Neural cell (in vitro differentiated cells): ENCODE results near the gene RNF7. TPM values are rescaled to one million over a fixed set of nuclear protein-coding genes. Genes with fewer than 3 reads are reported as not detected.

Experiments used
- H2AFZ ChIP-seq: fragments of 200-600, 300-800 bp; sonication (generic), shearing (Covaris generic); 2 replicates; pipeline ENCODE4 v1.6.0; 2014; ENCODE audit warnings: low read depth, mild to moderate bottlenecking, antibody characterized with exemption, low read length, moderate library complexity
- H3F3A ChIP-seq: fragments of 200-600 bp; shearing (Covaris generic); 2 replicates; pipeline ENCODE4 v1.6.1; 2016; ENCODE audit warnings: mild to moderate bottlenecking, moderate library complexity, mixed read lengths, antibody characterized with exemption, low read length; ENCODE audit not compliant: insufficient read depth, poor library complexity, severe bottlenecking
- H3K27ac ChIP-seq: fragments of 200-600, 300-800 bp; sonication (generic), shearing (Covaris generic); 2 replicates; pipeline ENCODE4 v1.5.1; 2014; ENCODE audit warnings: mild to moderate bottlenecking, low read length, moderate library complexity
- H3K27me3 ChIP-seq: fragments of 300-800, 200-600 bp; sonication (generic), shearing (Covaris generic); 2 replicates; pipeline ENCODE4 v1.6.0; 2014; ENCODE audit warnings: mild to moderate bottlenecking, low read depth, low read length, moderate library complexity; ENCODE audit not compliant: insufficient read depth
- H3K36me3 ChIP-seq: fragments of 300-800, 200-600 bp; sonication (generic), shearing (Covaris generic); 2 replicates; pipeline ENCODE4 v1.5.1; 2014; ENCODE audit warnings: mild to moderate bottlenecking, antibody characterized with exemption, low read length, moderate library complexity; ENCODE audit not compliant: insufficient read depth
- H3K4me2 ChIP-seq: fragments of 300-800, 200-600 bp; sonication (generic), shearing (Covaris generic); 2 replicates; pipeline ENCODE4 v1.6.0; 2014; ENCODE audit warnings: mild to moderate bottlenecking, low read length
- H3K4me3 ChIP-seq: fragments of 300-800, 200-600 bp; sonication (generic), shearing (Covaris generic); 2 replicates; pipeline ENCODE4 v1.5.1; 2014; ENCODE audit warnings: mild to moderate bottlenecking, low read length, moderate library complexity
- H3K79me2 ChIP-seq: fragments of 200-600 bp; shearing (Covaris generic); replicated peaks from 2 replicates; pipeline ENCODE4 v1.6.0; 2014; ENCODE audit warnings: mild to moderate bottlenecking, low read length, moderate library complexity; ENCODE audit not compliant: insufficient read depth
- H3K9ac ChIP-seq: fragments of 300-800, 200-600 bp; sonication (generic), shearing (Covaris generic); 2 replicates; pipeline ENCODE4 v1.6.1; 2016; ENCODE audit warnings: mild to moderate bottlenecking, low read length, mixed read lengths
- H3K9me2 ChIP-seq: fragments of 200-600 bp; shearing (Covaris generic); 2 replicates; pipeline ENCODE4 v1.6.1; 2016; ENCODE audit warnings: mild to moderate bottlenecking, low read length, mixed read lengths; ENCODE audit not compliant: insufficient read depth
- H3K9me3 ChIP-seq: fragments of 200-600, 300-800 bp; sonication (generic), shearing (Covaris generic); 2 replicates; pipeline ENCODE4 v1.6.1; 2016; ENCODE audit warnings: mild to moderate bottlenecking, mixed run types, low read length, moderate library complexity, mixed read lengths
- H4K20me1 ChIP-seq: fragments of 200-600 bp; shearing (Covaris generic); 2 replicates; pipeline ENCODE4 v1.6.1; 2016; ENCODE audit warnings: mild to moderate bottlenecking, mixed run types; ENCODE audit not compliant: insufficient read depth
- EP300 ChIP-seq: fragments of 450-650 bp; conservative IDR thresholded peaks from 2 replicates; pipeline ENCODE4 v1.6.1; 2014; ENCODE audit warnings: antibody characterized with exemption, mild to moderate bottlenecking, moderate library complexity; ENCODE audit not compliant: poor library complexity, severe bottlenecking
- EZH2 ChIP-seq: fragments of 200-600, 300-800 bp; shearing (Covaris generic), sonication (generic); IDR thresholded peaks from 2 replicates; pipeline ENCODE4 v1.6.1; 2014; ENCODE audit warnings: antibody characterized with exemption, low read length, borderline replicate concordance, mild to moderate bottlenecking; ENCODE audit not compliant: insufficient read depth, poor library complexity, severe bottlenecking
- MXI1 ChIP-seq: fragments of 450-650 bp; conservative IDR thresholded peaks from 2 replicates; pipeline ENCODE4 v1.6.1; 2014; ENCODE audit warnings: antibody characterized with exemption, mild to moderate bottlenecking; ENCODE audit not compliant: poor library complexity, severe bottlenecking
- POLR2AphosphoS5 ChIP-seq: IDR thresholded peaks from 2 replicates; pipeline ENCODE4 v1.6.1; 2012
- RAD21 ChIP-seq: fragments of 450-650 bp; conservative IDR thresholded peaks from 2 replicates; pipeline ENCODE4 v1.6.1; 2014; ENCODE audit warnings: antibody characterized with exemption, mild to moderate bottlenecking, moderate library complexity
- SMC3 ChIP-seq: fragments of 450-650 bp; conservative IDR thresholded peaks from 2 replicates; pipeline ENCODE4 v1.6.1; 2014; ENCODE audit warnings: antibody characterized with exemption, mild to moderate bottlenecking, moderate library complexity; ENCODE audit not compliant: poor library complexity
- TAF1 ChIP-seq: IDR thresholded peaks from 2 replicates; pipeline ENCODE4 v1.6.1; 2012; ENCODE audit warnings: low read depth
- polyA plus RNA-seq: library from polyadenylated mRNA; depleted of rRNA; stranded (reverse); fragments of >200 nt; gene quantifications from 2 replicates; pipeline ENCODE4 v1.2.3, GENCODE V29; 2014
- small RNA-seq, 3 experiments: library from RNA; depleted of rRNA; stranded (forward); fragments of <200 nt; gene quantifications; one replicate each; pipeline ENCODE3, GENCODE V24; 2012
- TF ChIP-seq, protein P1 (sequence below): fragments of 450-650 bp; IDR thresholded peaks from 2 replicates; pipeline ENCODE4 v1.5.1; 2014; ENCODE audit warnings: antibody characterized with exemption, mild to moderate bottlenecking, moderate library complexity; ENCODE audit not compliant: poor library complexity, severe bottlenecking
- TF ChIP-seq, protein P2 (sequence below): IDR thresholded peaks from 2 replicates; pipeline ENCODE4 v1.6.1; 2012; ENCODE audit warnings: borderline replicate concordance

RNF7 gene
- polyA plus RNA-seq, 1 donor from 2014 or later = 170 TPM

DNA sequence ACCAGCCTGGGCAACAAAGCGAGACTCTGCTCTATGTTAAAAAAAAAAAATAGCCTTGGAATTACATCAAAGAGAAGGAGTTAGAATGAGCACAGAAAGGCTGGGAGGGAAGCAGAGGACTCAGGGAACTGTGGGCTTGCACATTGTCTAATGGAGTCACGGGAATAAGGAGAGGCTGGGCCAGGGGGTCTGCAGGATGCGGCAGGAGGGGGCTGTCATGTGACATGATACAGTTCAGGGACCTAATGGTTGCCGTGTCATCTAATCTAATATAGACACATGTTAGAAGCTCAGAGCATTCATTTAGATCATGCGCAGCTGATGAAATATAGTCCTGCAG is 57.6 kb downstream of the RNF7 start:
- Histone ChIP-seq H3F3A (no peaks in the 10 kb centered on the region), H3K4me3 (no peak overlapping the region), H3K9me3 (no peaks in the 10 kb centered on the region), H3K79me2 (no peaks in the 10 kb centered on the region), H3K9ac (no peak overlapping the region), H3K9me2 (no peaks in the 10 kb centered on the region), H3K27ac (no peak overlapping the region), H3K36me3 (no peaks in the 10 kb centered on the region), H3K27me3 (no peaks in the 10 kb centered on the region), H2AFZ (no peak overlapping the region), H3K4me2 (no peak overlapping the region), H4K20me1 (no peaks in the 10 kb centered on the region)
- TF ChIP-seq EZH2 (no peak), POLR2AphosphoS5 (no peak), RAD21 (no peak), EP300 (no peak), TAF1 (no peak), MXI1 (no peak), SMC3 (no peak)
- TF ChIP-seq, protein P1, sequence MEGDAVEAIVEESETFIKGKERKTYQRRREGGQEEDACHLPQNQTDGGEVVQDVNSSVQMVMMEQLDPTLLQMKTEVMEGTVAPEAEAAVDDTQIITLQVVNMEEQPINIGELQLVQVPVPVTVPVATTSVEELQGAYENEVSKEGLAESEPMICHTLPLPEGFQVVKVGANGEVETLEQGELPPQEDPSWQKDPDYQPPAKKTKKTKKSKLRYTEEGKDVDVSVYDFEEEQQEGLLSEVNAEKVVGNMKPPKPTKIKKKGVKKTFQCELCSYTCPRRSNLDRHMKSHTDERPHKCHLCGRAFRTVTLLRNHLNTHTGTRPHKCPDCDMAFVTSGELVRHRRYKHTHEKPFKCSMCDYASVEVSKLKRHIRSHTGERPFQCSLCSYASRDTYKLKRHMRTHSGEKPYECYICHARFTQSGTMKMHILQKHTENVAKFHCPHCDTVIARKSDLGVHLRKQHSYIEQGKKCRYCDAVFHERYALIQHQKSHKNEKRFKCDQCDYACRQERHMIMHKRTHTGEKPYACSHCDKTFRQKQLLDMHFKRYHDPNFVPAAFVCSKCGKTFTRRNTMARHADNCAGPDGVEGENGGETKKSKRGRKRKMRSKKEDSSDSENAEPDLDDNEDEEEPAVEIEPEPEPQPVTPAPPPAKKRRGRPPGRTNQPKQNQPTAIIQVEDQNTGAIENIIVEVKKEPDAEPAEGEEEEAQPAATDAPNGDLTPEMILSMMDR = no peak
- TF ChIP-seq, protein P2, sequence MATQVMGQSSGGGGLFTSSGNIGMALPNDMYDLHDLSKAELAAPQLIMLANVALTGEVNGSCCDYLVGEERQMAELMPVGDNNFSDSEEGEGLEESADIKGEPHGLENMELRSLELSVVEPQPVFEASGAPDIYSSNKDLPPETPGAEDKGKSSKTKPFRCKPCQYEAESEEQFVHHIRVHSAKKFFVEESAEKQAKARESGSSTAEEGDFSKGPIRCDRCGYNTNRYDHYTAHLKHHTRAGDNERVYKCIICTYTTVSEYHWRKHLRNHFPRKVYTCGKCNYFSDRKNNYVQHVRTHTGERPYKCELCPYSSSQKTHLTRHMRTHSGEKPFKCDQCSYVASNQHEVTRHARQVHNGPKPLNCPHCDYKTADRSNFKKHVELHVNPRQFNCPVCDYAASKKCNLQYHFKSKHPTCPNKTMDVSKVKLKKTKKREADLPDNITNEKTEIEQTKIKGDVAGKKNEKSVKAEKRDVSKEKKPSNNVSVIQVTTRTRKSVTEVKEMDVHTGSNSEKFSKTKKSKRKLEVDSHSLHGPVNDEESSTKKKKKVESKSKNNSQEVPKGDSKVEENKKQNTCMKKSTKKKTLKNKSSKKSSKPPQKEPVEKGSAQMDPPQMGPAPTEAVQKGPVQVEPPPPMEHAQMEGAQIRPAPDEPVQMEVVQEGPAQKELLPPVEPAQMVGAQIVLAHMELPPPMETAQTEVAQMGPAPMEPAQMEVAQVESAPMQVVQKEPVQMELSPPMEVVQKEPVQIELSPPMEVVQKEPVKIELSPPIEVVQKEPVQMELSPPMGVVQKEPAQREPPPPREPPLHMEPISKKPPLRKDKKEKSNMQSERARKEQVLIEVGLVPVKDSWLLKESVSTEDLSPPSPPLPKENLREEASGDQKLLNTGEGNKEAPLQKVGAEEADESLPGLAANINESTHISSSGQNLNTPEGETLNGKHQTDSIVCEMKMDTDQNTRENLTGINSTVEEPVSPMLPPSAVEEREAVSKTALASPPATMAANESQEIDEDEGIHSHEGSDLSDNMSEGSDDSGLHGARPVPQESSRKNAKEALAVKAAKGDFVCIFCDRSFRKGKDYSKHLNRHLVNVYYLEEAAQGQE = no peak

DNA sequence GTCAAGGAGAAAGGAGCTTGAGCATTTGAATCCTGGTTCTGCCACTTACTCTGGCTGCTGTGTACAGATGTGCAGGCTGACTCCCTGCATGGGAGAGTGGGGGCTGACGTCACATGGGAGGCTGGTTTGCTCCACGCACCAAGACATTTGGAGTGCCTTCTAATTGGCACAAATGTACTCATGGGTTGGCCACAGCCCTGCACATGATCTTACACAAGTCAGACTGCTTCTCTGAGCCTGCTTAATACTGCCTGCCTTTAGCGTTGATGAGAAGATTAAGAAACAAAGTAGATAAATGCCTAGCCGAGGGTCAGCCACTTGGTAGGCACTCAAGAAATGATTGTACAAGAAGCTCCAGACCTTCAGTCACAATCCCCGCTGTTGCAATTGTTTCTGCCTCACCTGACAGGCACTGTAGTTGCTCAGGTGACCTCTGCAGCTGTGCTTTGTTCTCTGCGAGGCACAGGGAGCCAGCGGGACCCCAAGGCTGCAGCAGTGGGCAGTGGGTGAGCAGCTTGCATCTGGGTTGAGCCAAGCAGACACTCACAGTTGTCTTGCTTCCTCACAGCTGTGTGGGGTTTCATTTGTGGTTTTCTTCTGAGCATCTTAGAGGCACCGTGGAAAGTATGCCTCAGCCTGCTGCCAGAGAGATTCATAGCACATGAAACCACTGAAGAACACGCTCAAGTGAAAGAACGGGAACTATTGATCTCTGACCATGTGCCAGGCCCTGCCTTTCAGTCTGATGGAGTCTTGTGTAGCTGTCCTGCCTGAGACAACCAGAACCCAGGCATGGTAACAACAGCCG is 58.2 kb downstream of the RNF7 start:
- H3K27ac ChIP-seq = no peak overlapping the region
- H3K4me3 ChIP-seq = no peak overlapping the region
- H3K9me2 ChIP-seq = no peaks in the 10 kb centered on the region
- no peak overlapping the region for H2AFZ ChIP-seq
- no peaks in the 10 kb centered on the region for H4K20me1 ChIP-seq
- no peaks in the 10 kb centered on the region for H3K36me3 ChIP-seq
- H3K9ac ChIP-seq = no peak overlapping the region
- no peak overlapping the region for H3K4me2 ChIP-seq
- TF ChIP-seq RAD21 (no peak), TAF1 (no peak), EZH2 (no peak)
- TF ChIP-seq, protein P1 = no peak
- H3K27me3 ChIP-seq = no peaks in the 10 kb centered on the region
- no peaks in the 10 kb centered on the region for H3F3A ChIP-seq
- no peaks in the 10 kb centered on the region for H3K79me2 ChIP-seq
- H3K9me3 ChIP-seq = no peaks in the 10 kb centered on the region

Small RNAs within 50 kb of the gene (small RNA-seq; reads per million reads assigned to genes)
- 0 reads per million in 3 experiments for gene AC112771.1

Other genes with a start within 250 kb of the RNF7 start
- gene GRK7, start 25.1 kb downstream of the RNF7 start, polyA plus RNA-seq = 0.16 TPM in 1 of 2 replicates, not detected in the other
- gene ATP1B3, start 138.3 kb downstream of the RNF7 start, polyA plus RNA-seq = 106 and 131 TPM in 2 replicates